ENCODE data around the gene ADAM12. TPM values are rescaled to one million over a fixed set of nuclear protein-coding genes. Genes with fewer than 3 reads are reported as not detected.

Gene ADAM12
- total and polyA plus RNA-seq, 12 donors: 0.08 to 3.9 (median 0.53) TPM

DNA sequence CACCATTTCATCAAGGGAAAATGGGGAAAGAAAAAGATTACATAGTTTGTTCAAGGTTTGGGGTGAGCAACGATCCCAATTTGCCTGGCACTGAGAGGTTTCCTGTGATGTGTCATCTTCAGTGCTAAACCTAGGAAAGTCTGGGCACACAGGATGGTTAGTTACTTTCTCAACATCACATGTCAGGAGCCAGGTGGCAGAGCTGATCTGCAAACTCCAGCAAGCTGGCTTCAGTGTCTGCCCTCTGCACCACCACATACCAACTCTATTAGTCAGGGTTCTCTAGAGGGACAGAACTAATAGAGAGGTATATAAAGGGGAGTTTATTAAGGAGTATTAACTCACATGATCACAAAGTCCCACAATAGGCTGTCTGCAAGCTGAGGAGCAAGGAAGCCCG, 11.3 kb downstream of the ADAM12 start:
- WGBS, 4 donors: 73 to 88% (median 83%) methylated on average over 2 of the region's 2 CpGs
- no peaks in the 10 kb centered on the region for H3K9me3 ChIP-seq (replicated peaks in 1 of 3)
- TF ChIP-seq POLR2A (IDR thresholded peaks at IDR 0.05): no peak
- TF ChIP-seq, protein P1, sequence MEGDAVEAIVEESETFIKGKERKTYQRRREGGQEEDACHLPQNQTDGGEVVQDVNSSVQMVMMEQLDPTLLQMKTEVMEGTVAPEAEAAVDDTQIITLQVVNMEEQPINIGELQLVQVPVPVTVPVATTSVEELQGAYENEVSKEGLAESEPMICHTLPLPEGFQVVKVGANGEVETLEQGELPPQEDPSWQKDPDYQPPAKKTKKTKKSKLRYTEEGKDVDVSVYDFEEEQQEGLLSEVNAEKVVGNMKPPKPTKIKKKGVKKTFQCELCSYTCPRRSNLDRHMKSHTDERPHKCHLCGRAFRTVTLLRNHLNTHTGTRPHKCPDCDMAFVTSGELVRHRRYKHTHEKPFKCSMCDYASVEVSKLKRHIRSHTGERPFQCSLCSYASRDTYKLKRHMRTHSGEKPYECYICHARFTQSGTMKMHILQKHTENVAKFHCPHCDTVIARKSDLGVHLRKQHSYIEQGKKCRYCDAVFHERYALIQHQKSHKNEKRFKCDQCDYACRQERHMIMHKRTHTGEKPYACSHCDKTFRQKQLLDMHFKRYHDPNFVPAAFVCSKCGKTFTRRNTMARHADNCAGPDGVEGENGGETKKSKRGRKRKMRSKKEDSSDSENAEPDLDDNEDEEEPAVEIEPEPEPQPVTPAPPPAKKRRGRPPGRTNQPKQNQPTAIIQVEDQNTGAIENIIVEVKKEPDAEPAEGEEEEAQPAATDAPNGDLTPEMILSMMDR (IDR thresholded peaks at IDR 0.05): no peak
- no peak overlapping the region for H3K27ac ChIP-seq
- H3K4me3 ChIP-seq: no peak overlapping the region
- H3K4me1 ChIP-seq (replicated peaks in 1 of 2): no peaks in the 10 kb centered on the region
- no peaks in the 10 kb centered on the region for H3K36me3 ChIP-seq (replicated peaks in 1 of 2)
- no peak for DNase-seq
- intact Hi-C loops (cut with DNase I): no loop called here
- H3K27me3 ChIP-seq: no peaks in the 10 kb centered on the region

DNA sequence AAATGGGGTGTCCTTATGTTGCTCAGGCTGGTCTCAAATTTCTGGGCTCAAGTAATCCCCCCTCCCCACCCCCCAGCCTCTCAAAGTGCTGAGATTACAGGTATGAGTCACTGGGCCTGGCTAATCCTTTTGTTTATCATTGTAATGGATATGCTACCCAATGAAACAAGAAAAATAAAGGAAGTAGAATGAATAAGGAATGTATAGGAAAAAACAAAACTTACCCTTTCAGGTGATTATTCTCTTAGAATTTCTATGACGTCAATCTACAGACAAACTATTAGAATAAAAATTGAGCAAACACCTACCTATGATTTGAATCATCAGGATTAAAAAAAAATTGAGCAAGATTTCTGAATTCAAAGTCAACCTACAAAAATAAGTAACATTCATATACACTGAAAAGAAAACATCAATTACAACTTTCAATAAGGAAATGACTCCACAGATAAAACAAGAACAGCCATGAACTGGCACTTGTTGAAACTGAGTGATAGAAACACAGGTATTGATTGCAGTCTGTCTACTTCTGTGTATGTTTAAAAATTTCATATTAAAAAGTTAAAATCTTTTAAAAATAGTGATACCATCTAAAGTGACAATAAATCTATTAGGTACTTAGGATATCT, 12.2 kb downstream of the ADAM12 start:
- H3K9me3 ChIP-seq (replicated peaks in 1 of 3): no peaks in the 10 kb centered on the region
- WGBS, 4 donors: 81 to 93% (median 86%) methylated on average over 1 of the region's 1 CpG
- H3K36me3 ChIP-seq (replicated peaks in 1 of 2): no peaks in the 10 kb centered on the region
- intact Hi-C loops (cut with DNase I): no loop called here
- no peaks in the 10 kb centered on the region for H3K27me3 ChIP-seq
- H3K27ac ChIP-seq: no peak overlapping the region
- DNase-seq: no peak
- H3K4me3 ChIP-seq: no peak overlapping the region
- no peak for TF ChIP-seq POLR2A (IDR thresholded peaks at IDR 0.05)
- TF ChIP-seq, protein P1 (IDR thresholded peaks at IDR 0.05): no peak
- H3K4me1 ChIP-seq (replicated peaks in 1 of 2): no peaks in the 10 kb centered on the region

DNA sequence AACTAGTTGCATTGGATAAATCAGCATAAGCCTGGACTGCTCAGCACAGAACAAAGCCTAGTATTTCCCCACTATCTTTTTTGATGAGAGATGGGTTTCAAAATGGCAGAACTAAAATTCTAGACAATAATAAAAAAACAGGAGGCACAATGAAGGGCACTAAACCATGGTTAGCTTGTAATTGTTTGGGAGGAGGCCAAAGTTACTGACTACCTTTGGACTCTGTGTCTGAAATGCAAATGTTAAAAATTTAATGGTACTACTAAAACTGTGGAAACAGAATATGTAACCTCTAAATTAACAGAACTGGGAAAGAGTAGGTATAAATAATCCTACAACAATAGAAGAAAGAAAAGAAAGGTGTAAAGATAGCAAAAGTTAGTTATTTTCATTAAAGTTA, 13.0 kb downstream of the ADAM12 start:
- no peaks in the 10 kb centered on the region for H3K9me3 ChIP-seq (replicated peaks in 1 of 3)
- TF ChIP-seq, protein P1 (IDR thresholded peaks at IDR 0.05): no peak
- no peak for TF ChIP-seq POLR2A (IDR thresholded peaks at IDR 0.05)
- no peak for DNase-seq
- no peak overlapping the region for H3K27ac ChIP-seq
- intact Hi-C loops (cut with DNase I): no loop called here
- H3K4me1 ChIP-seq (replicated peaks in 1 of 2): no peaks in the 10 kb centered on the region
- no peaks in the 10 kb centered on the region for H3K36me3 ChIP-seq (replicated peaks in 1 of 2)
- H3K27me3 ChIP-seq: no peaks in the 10 kb centered on the region
- H3K4me3 ChIP-seq: no peak overlapping the region

DNA sequence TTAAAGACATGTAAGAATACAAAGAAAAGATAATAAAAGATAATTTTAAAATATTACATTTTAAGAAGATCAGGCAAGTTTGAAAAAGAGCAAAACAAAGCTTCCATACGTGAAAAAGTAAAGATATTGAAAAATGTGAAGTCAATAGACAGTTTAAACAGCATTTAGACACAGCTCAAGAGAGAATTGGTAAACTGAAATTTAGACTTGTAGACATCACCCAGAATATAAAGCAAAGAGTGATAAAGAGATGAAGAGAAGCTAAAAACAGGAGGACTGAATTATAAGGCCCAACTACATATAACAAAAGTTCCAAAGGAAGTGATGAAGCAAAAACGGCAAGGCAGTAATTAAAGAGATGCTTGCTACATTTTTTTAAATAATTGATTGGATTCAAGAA, 13.8 kb downstream of the ADAM12 start:
- TF ChIP-seq, protein P1 (IDR thresholded peaks at IDR 0.05): no peak
- TF ChIP-seq POLR2A (IDR thresholded peaks at IDR 0.05): no peak
- intact Hi-C loops (cut with DNase I): no loop called here
- Histone ChIP-seq H3K4me3 (no peak overlapping the region), H3K4me1 (replicated peaks in 1 of 2) (no peaks in the 10 kb centered on the region), H3K9me3 (replicated peaks in 1 of 3) (no peaks in the 10 kb centered on the region), H3K36me3 (replicated peaks in 1 of 2) (no peaks in the 10 kb centered on the region), H3K27me3 (no peaks in the 10 kb centered on the region), H3K27ac (no peak overlapping the region)
- 78 to 88% (median 85%) methylated on average over 2 of the region's 2 CpGs for WGBS, 4 donors
- no peak for DNase-seq

Data from adrenal gland (tissue), 12 donors.